Measurements from ENCODE around the gene DOK3. TPM values are rescaled to one million over a fixed set of nuclear protein-coding genes. Genes with fewer than 3 reads are reported as not detected.

Gene DOK3
- total RNA-seq, 1 experiment from 2014 or later, result 12.4 TPM

DNA sequence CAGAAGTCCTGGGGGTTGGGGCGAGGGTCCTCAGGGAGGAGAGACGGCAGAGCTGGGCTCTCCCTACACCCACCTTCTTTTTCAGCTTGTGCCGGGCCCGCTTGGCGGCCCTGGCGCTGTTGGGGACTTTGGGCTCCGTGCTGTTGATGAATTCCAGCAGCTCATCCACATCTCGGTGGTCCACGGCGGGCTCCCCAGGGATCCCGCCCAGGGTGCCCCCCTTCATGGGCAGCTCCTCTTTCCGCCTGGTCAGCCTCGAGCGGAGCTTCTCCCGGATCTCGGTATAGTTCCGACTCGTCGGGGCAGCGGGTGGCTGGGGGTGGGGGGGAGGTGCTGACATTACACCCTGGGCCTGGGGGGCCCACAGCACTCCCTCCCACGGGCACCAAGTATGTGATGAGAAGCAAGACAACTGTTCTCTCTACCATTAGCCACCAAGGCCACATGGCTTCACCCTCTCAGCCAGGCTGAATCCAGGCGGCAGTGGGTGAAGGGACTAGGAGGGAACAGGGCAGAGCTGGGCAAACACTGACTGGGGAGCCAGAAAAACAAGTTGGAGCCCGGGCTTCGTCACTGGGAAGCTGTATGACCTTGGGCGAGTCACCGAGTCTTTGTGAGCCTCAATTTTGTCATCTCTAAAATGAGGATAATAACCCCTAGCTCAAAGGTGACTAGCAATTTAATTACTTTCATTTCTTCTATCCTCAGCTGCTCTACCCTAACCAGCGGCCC is 21.7 kb upstream of the DOK3 start:
- POLR2A ChIA-PET, result no interaction called here
- in situ Hi-C loops (cut with HindIII; ENCODE audit: low pct_unique_long_range_greater_than_20kb, low sequenced_read_pairs), result no loop called here
- TF ChIP-seq, protein P1, sequence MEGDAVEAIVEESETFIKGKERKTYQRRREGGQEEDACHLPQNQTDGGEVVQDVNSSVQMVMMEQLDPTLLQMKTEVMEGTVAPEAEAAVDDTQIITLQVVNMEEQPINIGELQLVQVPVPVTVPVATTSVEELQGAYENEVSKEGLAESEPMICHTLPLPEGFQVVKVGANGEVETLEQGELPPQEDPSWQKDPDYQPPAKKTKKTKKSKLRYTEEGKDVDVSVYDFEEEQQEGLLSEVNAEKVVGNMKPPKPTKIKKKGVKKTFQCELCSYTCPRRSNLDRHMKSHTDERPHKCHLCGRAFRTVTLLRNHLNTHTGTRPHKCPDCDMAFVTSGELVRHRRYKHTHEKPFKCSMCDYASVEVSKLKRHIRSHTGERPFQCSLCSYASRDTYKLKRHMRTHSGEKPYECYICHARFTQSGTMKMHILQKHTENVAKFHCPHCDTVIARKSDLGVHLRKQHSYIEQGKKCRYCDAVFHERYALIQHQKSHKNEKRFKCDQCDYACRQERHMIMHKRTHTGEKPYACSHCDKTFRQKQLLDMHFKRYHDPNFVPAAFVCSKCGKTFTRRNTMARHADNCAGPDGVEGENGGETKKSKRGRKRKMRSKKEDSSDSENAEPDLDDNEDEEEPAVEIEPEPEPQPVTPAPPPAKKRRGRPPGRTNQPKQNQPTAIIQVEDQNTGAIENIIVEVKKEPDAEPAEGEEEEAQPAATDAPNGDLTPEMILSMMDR (IDR thresholded peaks at IDR 0.05), result no peak
- TF ChIP-seq POLR2AphosphoS5 (IDR thresholded peaks at IDR 0.05; ENCODE audit: low read depth, low read length) (no peak), TCF7L2 (IDR thresholded peaks at IDR 0.05; ENCODE audit: low read depth, low read length) (no peak)
- peaks cover 18% of the 10 kb centered on the region for H3K36me3 ChIP-seq (ENCODE audit: control insufficient read depth, insufficient read depth, low read length)
- no peak overlapping the region for H3K27ac ChIP-seq (ENCODE audit: low read length)
- intact Hi-C loops (cut with micrococcal nuclease; ENCODE audit: unreplicated experiment), result no loop called here
- H3K9me3 ChIP-seq (ENCODE audit: control insufficient read depth, insufficient read depth, low read depth, low read length), result no peaks in the 10 kb centered on the region
- H3K4me1 ChIP-seq (ENCODE audit: control insufficient read depth, insufficient read depth, low read length), result peaks cover 3% of the 10 kb centered on the region
- CTCF ChIA-PET, result interaction anchor here (0.5 kb wide), 1 partner anchor 557 kb away, joined by 4 read pairs; no protein-coding TSS in a partner anchor
- H3K4me3 ChIP-seq (ENCODE audit: low read depth in 2 of 2, low read length in 2 of 2), result no peak overlapping the region
- DNase-seq (ENCODE audit: low read depth, low spot score) (no peak), ATAC-seq (no peak)
- BruUV-seq (replicated peaks), result no TSS peak
- no peaks in the 10 kb centered on the region for H3K27me3 ChIP-seq (ENCODE audit: control insufficient read depth, insufficient read depth, low read length)

DNA sequence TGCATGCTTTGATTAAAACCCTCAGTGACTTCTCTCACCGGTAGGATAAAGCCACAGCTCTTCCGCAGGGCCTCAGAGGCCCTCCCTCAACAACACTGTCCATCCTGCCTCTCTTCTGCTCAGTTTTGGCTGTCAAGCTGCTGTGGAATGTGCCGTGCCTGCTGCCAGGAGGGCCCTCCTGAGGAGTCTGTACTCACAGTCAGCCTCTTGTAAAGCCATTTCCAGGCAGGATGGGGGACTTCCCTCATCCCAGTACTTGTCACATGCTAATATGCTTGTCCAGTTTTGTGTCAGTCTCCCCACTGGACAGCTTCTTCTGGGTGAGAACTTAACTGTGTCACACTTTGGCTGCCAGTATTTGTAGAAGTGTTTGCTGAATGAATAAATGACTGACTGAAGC is 21.0 kb upstream of the DOK3 start:
- Histone ChIP-seq H3K27me3 (ENCODE audit: control insufficient read depth, insufficient read depth, low read length) (no peaks in the 10 kb centered on the region), H3K36me3 (ENCODE audit: control insufficient read depth, insufficient read depth, low read length) (peaks cover 21% of the 10 kb centered on the region), H3K4me3 (ENCODE audit: low read depth in 2 of 2, low read length in 2 of 2) (no peak overlapping the region), H3K4me1 (ENCODE audit: control insufficient read depth, insufficient read depth, low read length) (peaks cover 3% of the 10 kb centered on the region; the same call in 1 of the 2 replicates), H3K27ac (ENCODE audit: low read length) (no peak overlapping the region), H3K9me3 (ENCODE audit: control insufficient read depth, insufficient read depth, low read depth, low read length) (no peaks in the 10 kb centered on the region)
- BruUV-seq (replicated peaks), result no TSS peak
- intact Hi-C loops (cut with micrococcal nuclease; ENCODE audit: unreplicated experiment), result no loop called here
- ChIA-PET CTCF (interaction anchor here (0.5 kb wide), 1 partner anchor 558 kb away, joined by 4 read pairs; no protein-coding TSS in a partner anchor), POLR2A (no interaction called here)
- in situ Hi-C loops (cut with HindIII; ENCODE audit: low pct_unique_long_range_greater_than_20kb, low sequenced_read_pairs), result no loop called here
- DNase-seq (ENCODE audit: low read depth, low spot score) (no peak), ATAC-seq (no peak)
- no peak for TF ChIP-seq REST (IDR thresholded peaks at IDR 0.05; ENCODE audit: insufficient read depth in 1 of 2, low read depth in 2 of 2, low read length in 1 of 2)
- TF ChIP-seq TCF7L2 (IDR thresholded peaks at IDR 0.05; ENCODE audit: low read depth, low read length), result no peak
- TF ChIP-seq, protein P1 (IDR thresholded peaks at IDR 0.05), result no peak
- no peak for TF ChIP-seq POLR2AphosphoS5 (IDR thresholded peaks at IDR 0.05; ENCODE audit: low read depth, low read length)
- no peak for TF ChIP-seq SIN3A (IDR thresholded peaks at IDR 0.05; ENCODE audit: borderline replicate concordance, insufficient read depth, low read depth, low read length)
